ENCODE data around the gene GALNT7.

DNA sequence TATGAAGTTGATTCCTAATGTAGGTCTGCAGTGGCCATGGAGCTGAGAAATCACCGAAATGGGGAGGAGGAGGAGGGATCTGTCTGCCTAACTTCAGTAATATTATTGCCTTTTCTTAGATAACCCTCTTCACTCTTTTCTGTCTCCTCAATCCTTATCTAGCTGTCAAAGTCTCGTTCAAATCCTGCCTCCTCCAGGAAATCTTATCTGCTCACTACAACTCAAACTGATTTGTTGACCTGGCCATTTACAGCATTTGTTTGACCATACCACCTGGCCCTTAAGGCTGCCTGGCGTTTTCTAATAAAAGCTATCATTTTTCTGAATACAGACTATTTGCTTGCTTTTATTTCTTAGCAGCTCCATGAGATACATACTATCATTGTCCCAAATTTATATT is 33.8 kb downstream of the GALNT7 start:
- TF ChIP-seq GABPA (IDR thresholded peaks at IDR 0.05; ENCODE audit: low read depth) (no peak), ZZZ3 (IDR thresholded peaks at IDR 0.05; ENCODE audit: control insufficient read depth, insufficient read length, low read depth) (no peak), EP300 (IDR thresholded peaks at IDR 0.05; ENCODE audit: borderline replicate concordance in 1 of 2, control insufficient read depth in 1 of 2, low read depth in 2 of 2, low read length in 2 of 2) (no peak), POLR2AphosphoS2 (IDR thresholded peaks at IDR 0.05; ENCODE audit: low read depth, low read length) (no peak), POLR2A (IDR thresholded peaks at IDR 0.05; ENCODE audit: low read depth, low read length) (no peak), CTCF (IDR thresholded peaks at IDR 0.05 in 2 of 3, conservative IDR thresholded peaks at IDR 0.05 in 1 of 3; ENCODE audit: control insufficient read depth in 2 of 3, extremely low read depth in 1 of 3, insufficient read depth in 1 of 3, low read depth in 3 of 3, low read length in 3 of 3) (no peak), TARDBP (IDR thresholded peaks at IDR 0.05; ENCODE audit: borderline replicate concordance) (no peak)

Data from GM12878 (cell line).